ENCODE measurements around the gene PPP1R37. TPM values are rescaled to one million over a fixed set of nuclear protein-coding genes. Genes with fewer than 3 reads are reported as not detected.

Gene PPP1R37
- total RNA-seq, 2 donors from 2014 or later = 19.6 to 22.6 TPM

DNA sequence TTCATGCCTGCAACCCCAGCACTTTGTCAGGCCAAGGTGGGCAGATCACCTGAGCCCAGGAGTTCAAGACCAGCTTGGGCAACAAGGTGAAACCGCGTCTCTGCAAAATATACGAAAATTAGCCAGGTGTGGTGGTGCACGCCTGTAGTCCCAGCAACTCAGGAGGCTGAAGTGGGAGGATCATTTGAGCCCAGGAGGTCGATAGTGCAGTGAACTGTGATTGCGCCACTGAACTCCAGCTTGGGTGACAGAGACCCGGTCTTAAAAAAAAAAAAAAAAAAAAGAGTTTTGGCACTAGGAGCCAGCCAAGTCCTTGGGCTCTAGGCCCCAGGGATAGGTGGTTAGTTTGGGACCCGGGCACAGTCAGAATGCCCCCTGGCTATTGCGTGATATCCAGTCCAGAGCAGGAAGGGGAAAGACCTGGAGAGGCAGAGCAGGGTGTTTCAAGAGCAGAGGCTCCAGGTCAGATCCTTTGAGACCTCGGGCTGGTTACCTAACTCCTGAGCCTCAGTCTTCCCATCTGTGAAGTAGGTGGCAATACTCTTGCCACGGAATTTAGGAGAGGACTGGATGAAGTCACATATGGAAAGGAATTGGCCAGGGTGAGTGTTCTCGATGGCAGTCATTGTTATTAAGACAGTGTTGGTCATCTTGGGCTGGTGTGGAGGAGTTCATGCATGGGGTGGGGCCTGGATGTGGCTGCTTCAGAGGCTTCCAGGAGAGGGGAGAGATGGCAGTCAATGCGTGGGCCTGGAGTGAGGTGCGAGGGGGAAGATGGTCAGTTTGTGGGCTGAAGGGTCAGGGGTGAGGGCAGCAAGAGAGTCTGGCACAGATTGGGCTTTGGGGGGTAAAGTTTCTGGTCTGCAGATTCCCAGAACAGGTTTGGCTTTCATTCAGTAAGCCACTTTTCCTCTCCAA, 2.8 kb downstream of the PPP1R37 start:
- Histone ChIP-seq H3K36me3 (no peaks in the 10 kb centered on the region), H3K4me1 (ENCODE audit: control insufficient read depth in 1 of 2, low read depth in 2 of 2) (peaks cover 27 to 46% of the 10 kb centered on the region in 2 donors), H3K27me3 (replicated peaks; ENCODE audit: insufficient read depth) (no peaks in the 10 kb centered on the region), H3K9me3 (no peaks in the 10 kb centered on the region), H3K4me3 (no peak overlapping the region), H3K27ac (no peak overlapping the region)
- ATAC-seq (ENCODE audit: insufficient number of reproducible peaks, low FRiP score, low read depth) = no peak
- TF ChIP-seq, protein P1, sequence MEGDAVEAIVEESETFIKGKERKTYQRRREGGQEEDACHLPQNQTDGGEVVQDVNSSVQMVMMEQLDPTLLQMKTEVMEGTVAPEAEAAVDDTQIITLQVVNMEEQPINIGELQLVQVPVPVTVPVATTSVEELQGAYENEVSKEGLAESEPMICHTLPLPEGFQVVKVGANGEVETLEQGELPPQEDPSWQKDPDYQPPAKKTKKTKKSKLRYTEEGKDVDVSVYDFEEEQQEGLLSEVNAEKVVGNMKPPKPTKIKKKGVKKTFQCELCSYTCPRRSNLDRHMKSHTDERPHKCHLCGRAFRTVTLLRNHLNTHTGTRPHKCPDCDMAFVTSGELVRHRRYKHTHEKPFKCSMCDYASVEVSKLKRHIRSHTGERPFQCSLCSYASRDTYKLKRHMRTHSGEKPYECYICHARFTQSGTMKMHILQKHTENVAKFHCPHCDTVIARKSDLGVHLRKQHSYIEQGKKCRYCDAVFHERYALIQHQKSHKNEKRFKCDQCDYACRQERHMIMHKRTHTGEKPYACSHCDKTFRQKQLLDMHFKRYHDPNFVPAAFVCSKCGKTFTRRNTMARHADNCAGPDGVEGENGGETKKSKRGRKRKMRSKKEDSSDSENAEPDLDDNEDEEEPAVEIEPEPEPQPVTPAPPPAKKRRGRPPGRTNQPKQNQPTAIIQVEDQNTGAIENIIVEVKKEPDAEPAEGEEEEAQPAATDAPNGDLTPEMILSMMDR (IDR thresholded peaks at IDR 0.05) = no peak
- DNase-seq (ENCODE audit: low spot score) = no peak

DNA sequence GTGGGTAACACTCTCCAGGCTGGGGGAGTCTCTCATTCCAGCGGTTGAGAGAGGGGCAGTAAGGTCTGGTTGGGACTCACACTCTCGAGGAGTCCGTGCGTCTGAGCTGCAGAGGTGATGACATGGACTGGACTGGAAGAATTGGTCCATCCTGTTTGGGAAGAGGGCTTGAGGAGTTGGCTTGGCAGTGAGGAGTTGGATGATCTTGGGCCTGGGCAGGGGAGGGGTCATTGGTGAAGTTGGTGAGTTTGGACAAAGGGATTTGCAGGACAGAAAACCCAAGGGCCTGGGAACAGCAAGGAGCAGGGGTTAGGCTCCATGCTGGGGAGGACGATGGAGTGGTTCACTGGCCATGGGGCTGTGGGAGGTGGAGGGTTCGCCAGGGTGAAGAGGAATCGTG, 3.7 kb downstream of the PPP1R37 start:
- TF ChIP-seq, protein P1 (IDR thresholded peaks at IDR 0.05) = no peak
- H3K27ac ChIP-seq = no peak overlapping the region
- ATAC-seq (ENCODE audit: insufficient number of reproducible peaks, low FRiP score, low read depth) = no peak
- no peak for DNase-seq (ENCODE audit: low spot score)
- no peak overlapping the region for H3K4me3 ChIP-seq
- no peaks in the 10 kb centered on the region for H3K27me3 ChIP-seq (replicated peaks; ENCODE audit: insufficient read depth)
- H3K9me3 ChIP-seq = no peaks in the 10 kb centered on the region
- H3K36me3 ChIP-seq = no peaks in the 10 kb centered on the region
- peaks cover 22 to 40% of the 10 kb centered on the region in 2 donors for H3K4me1 ChIP-seq (ENCODE audit: control insufficient read depth in 1 of 2, low read depth in 2 of 2)

DNA sequence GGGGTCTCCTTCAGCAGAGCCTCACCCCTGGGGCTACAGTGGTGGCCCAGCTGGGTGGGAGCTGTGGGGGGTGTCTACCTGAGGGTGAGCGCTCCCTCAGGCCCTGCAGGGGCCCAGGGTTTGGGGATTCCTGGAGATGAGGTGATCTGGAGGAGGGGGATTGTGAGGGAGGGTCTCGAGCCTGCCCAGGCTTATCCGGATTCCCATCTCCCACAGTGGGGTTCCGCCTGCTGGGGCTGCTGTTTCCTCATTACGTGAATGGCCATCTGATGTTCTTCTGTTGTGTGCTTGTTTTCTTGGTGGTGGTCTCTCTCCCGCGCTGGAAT, 4.4 kb downstream of the PPP1R37 start:
- no peak for ATAC-seq (ENCODE audit: insufficient number of reproducible peaks, low FRiP score, low read depth)
- H3K4me1 ChIP-seq (ENCODE audit: control insufficient read depth in 1 of 2, low read depth in 2 of 2) = peaks cover 22 to 40% of the 10 kb centered on the region in 2 donors

GRCh38 chr19:45097776-45098520, 5.0 kb downstream of the PPP1R37 start:
- H3K4me1 ChIP-seq (ENCODE audit: control insufficient read depth in 1 of 2, low read depth in 2 of 2) = peaks cover 22 to 40% of the 10 kb centered on the region in 2 donors
- no peaks in the 10 kb centered on the region for H3K27me3 ChIP-seq (replicated peaks; ENCODE audit: insufficient read depth)

More for the DNA sequence above, 4.4 kb downstream of the PPP1R37 start:
- no peak for DNase-seq (ENCODE audit: low spot score)
- TF ChIP-seq, protein P1 (IDR thresholded peaks at IDR 0.05) = no peak
- Histone ChIP-seq H3K4me3 (no peak overlapping the region), H3K27me3 (replicated peaks; ENCODE audit: insufficient read depth) (no peaks in the 10 kb centered on the region), H3K27ac (no peak overlapping the region), H3K36me3 (no peaks in the 10 kb centered on the region), H3K9me3 (no peaks in the 10 kb centered on the region)

More at GRCh38 chr19:45097776-45098520, 5.0 kb downstream of the PPP1R37 start:
- DNase-seq (ENCODE audit: low spot score) (no peak), ATAC-seq (ENCODE audit: insufficient number of reproducible peaks, low FRiP score, low read depth) (no peak)
- Histone ChIP-seq H3K9me3 (no peaks in the 10 kb centered on the region), H3K4me3 (no peak overlapping the region), H3K27ac (no peak overlapping the region), H3K36me3 (no peaks in the 10 kb centered on the region)
- TF ChIP-seq, protein P1 (IDR thresholded peaks at IDR 0.05) = no peak
